ENCODE data around the gene EDA. TPM values are rescaled to one million over a fixed set of nuclear protein-coding genes. Genes with fewer than 3 reads are reported as not detected.

EDA gene
- total RNA-seq, 2 experiments from 2014 or later = 1.8 to 3.9 TPM

DNA sequence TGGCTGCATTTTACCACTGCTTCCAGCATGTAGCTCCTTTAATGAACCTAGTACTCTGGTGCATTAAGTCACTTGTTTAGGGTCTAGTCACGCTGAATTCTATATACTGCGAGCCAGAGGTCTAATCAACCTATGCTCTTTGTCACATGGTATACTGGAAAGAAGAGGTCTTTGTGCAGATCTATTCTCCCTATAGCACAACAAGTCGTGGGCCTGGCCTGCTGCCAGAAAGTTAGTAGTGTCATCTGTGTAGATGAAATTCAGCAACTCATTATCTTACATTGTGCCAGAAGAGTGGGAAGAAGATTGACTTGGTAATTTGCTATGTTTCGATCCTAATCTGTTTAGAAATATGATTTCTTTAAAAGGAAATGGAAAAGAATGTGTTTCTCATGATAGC lies 353.0 kb downstream of the EDA start:
- intact Hi-C loops (cut with micrococcal nuclease; ENCODE audit: unreplicated experiment) = no loop called here
- no peaks in the 10 kb centered on the region for H3K9me2 ChIP-seq (ENCODE audit: insufficient read depth, low read length)
- CTCF ChIA-PET (ENCODE audit: unreplicated experiment) = no interaction called here
- no peak overlapping the region for H2AFZ ChIP-seq (ENCODE audit: low read length)
- no TSS peak for BruUV-seq (replicated peaks)
- POLR2A ChIA-PET = no interaction called here
- H3K9me3 ChIP-seq (ENCODE audit: low read length) = no peaks in the 10 kb centered on the region
- no peak overlapping the region for H3K4me2 ChIP-seq (ENCODE audit: low read length)
- no peaks in the 10 kb centered on the region for H3K36me3 ChIP-seq (ENCODE audit: insufficient read depth, low read length)
- no peaks in the 10 kb centered on the region for H4K20me1 ChIP-seq (ENCODE audit: insufficient read depth, low read length)
- no peaks in the 10 kb centered on the region for H3K79me2 ChIP-seq (ENCODE audit: insufficient read depth, low read depth, low read length)
- no peak overlapping the region for H3K27ac ChIP-seq (ENCODE audit: low read depth, low read length, poor library complexity, severe bottlenecking)
- DNase-seq (ENCODE audit: low spot score) = no peak
- TF ChIP-seq, protein P1, sequence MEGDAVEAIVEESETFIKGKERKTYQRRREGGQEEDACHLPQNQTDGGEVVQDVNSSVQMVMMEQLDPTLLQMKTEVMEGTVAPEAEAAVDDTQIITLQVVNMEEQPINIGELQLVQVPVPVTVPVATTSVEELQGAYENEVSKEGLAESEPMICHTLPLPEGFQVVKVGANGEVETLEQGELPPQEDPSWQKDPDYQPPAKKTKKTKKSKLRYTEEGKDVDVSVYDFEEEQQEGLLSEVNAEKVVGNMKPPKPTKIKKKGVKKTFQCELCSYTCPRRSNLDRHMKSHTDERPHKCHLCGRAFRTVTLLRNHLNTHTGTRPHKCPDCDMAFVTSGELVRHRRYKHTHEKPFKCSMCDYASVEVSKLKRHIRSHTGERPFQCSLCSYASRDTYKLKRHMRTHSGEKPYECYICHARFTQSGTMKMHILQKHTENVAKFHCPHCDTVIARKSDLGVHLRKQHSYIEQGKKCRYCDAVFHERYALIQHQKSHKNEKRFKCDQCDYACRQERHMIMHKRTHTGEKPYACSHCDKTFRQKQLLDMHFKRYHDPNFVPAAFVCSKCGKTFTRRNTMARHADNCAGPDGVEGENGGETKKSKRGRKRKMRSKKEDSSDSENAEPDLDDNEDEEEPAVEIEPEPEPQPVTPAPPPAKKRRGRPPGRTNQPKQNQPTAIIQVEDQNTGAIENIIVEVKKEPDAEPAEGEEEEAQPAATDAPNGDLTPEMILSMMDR (conservative IDR thresholded peaks at IDR 0.05; ENCODE audit: low read length) = no peak
- no peak for TF ChIP-seq EZH2phosphoT487 (IDR thresholded peaks at IDR 0.05; ENCODE audit: borderline replicate concordance, low read depth, low read length)
- no peaks in the 10 kb centered on the region for H3K4me1 ChIP-seq (ENCODE audit: insufficient read depth, low read length, poor library complexity, severe bottlenecking)
- H3K4me3 ChIP-seq (ENCODE audit: low read depth, low read length, poor library complexity, severe bottlenecking) = no peak overlapping the region

DNA sequence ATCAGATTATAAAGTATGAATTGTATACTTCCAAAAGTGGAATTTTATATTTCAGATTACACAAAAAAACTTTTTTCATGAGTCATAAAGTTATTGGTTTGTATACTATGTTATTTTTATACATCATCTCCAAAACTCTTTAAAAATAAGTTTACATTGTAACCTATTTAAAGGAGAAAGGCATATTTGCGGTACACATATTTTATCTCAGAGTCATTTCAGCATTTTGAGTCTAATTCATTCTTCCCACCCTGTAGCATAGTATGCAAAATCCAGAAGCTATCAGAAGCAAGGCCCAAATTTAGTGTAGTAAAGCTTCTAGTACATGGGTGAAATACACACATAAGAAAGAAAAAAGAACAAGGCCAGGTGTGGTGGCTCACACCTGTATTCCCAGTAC lies 353.5 kb downstream of the EDA start:
- ChIA-PET CTCF (ENCODE audit: unreplicated experiment) (no interaction called here), POLR2A (no interaction called here)

DNA sequence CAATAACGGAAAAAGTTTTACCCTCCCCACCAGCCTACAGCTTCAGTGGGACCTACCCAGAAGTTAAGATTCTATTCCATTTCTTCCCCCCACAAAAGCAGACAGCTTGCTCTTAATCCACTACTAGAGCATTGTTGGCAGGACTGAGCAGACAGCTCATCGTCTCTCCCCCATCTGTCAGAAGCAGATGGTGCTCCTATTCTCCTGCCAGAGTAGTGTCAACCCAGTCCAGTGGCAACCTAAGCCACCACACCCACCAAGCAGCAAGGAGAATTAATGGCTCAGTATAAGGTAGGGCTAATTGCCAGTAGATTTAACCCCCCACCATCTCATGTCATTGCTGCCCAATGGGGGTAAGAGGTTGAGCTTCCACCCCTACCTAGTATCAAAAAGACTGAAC lies 371.8 kb downstream of the EDA start:
- Histone ChIP-seq H4K20me1 (ENCODE audit: insufficient read depth, low read length) (no peaks in the 10 kb centered on the region), H3K4me2 (ENCODE audit: low read length) (no peak overlapping the region), H3K27ac (ENCODE audit: low read depth, low read length, poor library complexity, severe bottlenecking) (no peak overlapping the region), H3K79me2 (ENCODE audit: insufficient read depth, low read depth, low read length) (no peaks in the 10 kb centered on the region), H3K4me3 (ENCODE audit: low read depth, low read length, poor library complexity, severe bottlenecking) (no peak overlapping the region), H3K9me3 (ENCODE audit: low read length) (no peaks in the 10 kb centered on the region), H2AFZ (ENCODE audit: low read length) (no peak overlapping the region), H3K9me2 (ENCODE audit: insufficient read depth, low read length) (no peaks in the 10 kb centered on the region), H3K4me1 (ENCODE audit: insufficient read depth, low read length, poor library complexity, severe bottlenecking) (no peaks in the 10 kb centered on the region), H3K36me3 (ENCODE audit: insufficient read depth, low read length) (no peaks in the 10 kb centered on the region)
- no peak for TF ChIP-seq EZH2phosphoT487 (IDR thresholded peaks at IDR 0.05; ENCODE audit: borderline replicate concordance, low read depth, low read length)
- TF ChIP-seq, protein P1 (conservative IDR thresholded peaks at IDR 0.05; ENCODE audit: low read length) = no peak
- BruUV-seq (replicated peaks) = no TSS peak
- ChIA-PET CTCF (ENCODE audit: unreplicated experiment) (no interaction called here), POLR2A (no interaction called here)
- DNase-seq (ENCODE audit: low spot score) = no peak
- intact Hi-C loops (cut with micrococcal nuclease; ENCODE audit: unreplicated experiment) = no loop called here

More for the DNA sequence above, 353.5 kb downstream of the EDA start:
- no peak for TF ChIP-seq EZH2phosphoT487 (IDR thresholded peaks at IDR 0.05; ENCODE audit: borderline replicate concordance, low read depth, low read length)
- TF ChIP-seq, protein P1 (conservative IDR thresholded peaks at IDR 0.05; ENCODE audit: low read length) = no peak
- Histone ChIP-seq H3K4me3 (ENCODE audit: low read depth, low read length, poor library complexity, severe bottlenecking) (no peak overlapping the region), H4K20me1 (ENCODE audit: insufficient read depth, low read length) (no peaks in the 10 kb centered on the region), H3K4me1 (ENCODE audit: insufficient read depth, low read length, poor library complexity, severe bottlenecking) (no peaks in the 10 kb centered on the region), H3K9me2 (ENCODE audit: insufficient read depth, low read length) (no peaks in the 10 kb centered on the region), H3K79me2 (ENCODE audit: insufficient read depth, low read depth, low read length) (no peaks in the 10 kb centered on the region), H3K9me3 (ENCODE audit: low read length) (no peaks in the 10 kb centered on the region), H2AFZ (ENCODE audit: low read length) (no peak overlapping the region), H3K4me2 (ENCODE audit: low read length) (no peak overlapping the region), H3K36me3 (ENCODE audit: insufficient read depth, low read length) (no peaks in the 10 kb centered on the region), H3K27ac (ENCODE audit: low read depth, low read length, poor library complexity, severe bottlenecking) (no peak overlapping the region)
- intact Hi-C loops (cut with micrococcal nuclease; ENCODE audit: unreplicated experiment) = no loop called here
- no TSS peak for BruUV-seq (replicated peaks)
- no peak for DNase-seq (ENCODE audit: low spot score)

Data from OCI-LY7 (cell line).